CD4-positive, alpha-beta T cell (primary cell): ENCODE data around the gene PLA2G4B. TPM values are rescaled to one million over a fixed set of nuclear protein-coding genes. Genes with fewer than 3 reads are reported as not detected.

Source experiments
- ATAC-seq: fragments of 200-7000 bp; cut with Tn5 transposase; one replicate; pipeline ENCODE4 v1.10.0; 2022; ENCODE audit warnings: mild to moderate bottlenecking; ENCODE audit not compliant: poor library complexity
- CTCF ChIA-PET: fragments of 350-600 bp; sonication (Branson Sonifier 250); formaldehyde crosslinking; loops from one replicate; lab custom pipeline; 2021; ENCODE audit warnings: antibody characterized with exemption, inconsistent platforms; lab: Charles Lee
- POLR2A ChIA-PET: fragments of 350-600 bp; sonication (Branson Sonifier 250); formaldehyde crosslinking; loops from one replicate; lab custom pipeline; 2021; ENCODE audit warnings: antibody characterized with exemption, inconsistent platforms; lab: Charles Lee
- DNase-seq, 14 experiments: peaks; one replicate each; pipeline ENCODE4 v3.0.0-alpha.2; 2013 to 2020; ENCODE audit warnings: mixed read lengths in 2 of 14
- H3K27ac ChIP-seq, 2 donors: one replicate each; pipeline versions ENCODE4 v1.5.1 to v1.7.0; 2013; ENCODE audit warnings: low read length in 2 of 2, low read depth in 1 of 2, mild to moderate bottlenecking in 1 of 2
- H3K27me3 ChIP-seq, 2 experiments: 1 replicate in 1 of 2; 2 replicates in 1 of 2; pipeline versions ENCODE4 v1.6.1 to v1.7.0; 2013; ENCODE audit warnings: low read length in 2 of 2, control low read depth in 1 of 2, mild to moderate bottlenecking in 1 of 2, moderate library complexity in 1 of 2; ENCODE audit not compliant: insufficient read depth in 2 of 2, control insufficient read depth in 1 of 2
- H3K36me3 ChIP-seq: one replicate; pipeline ENCODE4 v1.6.1; 2013; ENCODE audit warnings: low read length, control low read depth; ENCODE audit not compliant: insufficient read depth
- H3K4me1 ChIP-seq: one replicate; pipeline ENCODE4 v1.6.1; 2013; ENCODE audit warnings: low read length, control low read depth; ENCODE audit not compliant: insufficient read depth
- H3K4me3 ChIP-seq: one replicate; pipeline ENCODE4 v1.5.1; 2013; ENCODE audit warnings: mild to moderate bottlenecking, low read length, moderate library complexity
- H3K9me3 ChIP-seq, 2 experiments: 1 replicate in 1 of 2; 2 replicates in 1 of 2; pipeline versions ENCODE4 v1.6.1 to v1.7.0; 2013; ENCODE audit warnings: low read length in 2 of 2, mild to moderate bottlenecking in 2 of 2, control low read depth in 1 of 2, moderate library complexity in 1 of 2; ENCODE audit not compliant: control insufficient read depth in 1 of 2, insufficient read depth in 1 of 2
- H3K27ac Mint-ChIP-seq: one replicate; pipeline ENCODE4 v1.8.0; 2020; ENCODE audit warnings: mixed read lengths
- H3K27me3 Mint-ChIP-seq: one replicate; pipeline ENCODE4 v1.8.0; 2021; ENCODE audit warnings: mixed read lengths
- H3K36me3 Mint-ChIP-seq: one replicate; pipeline ENCODE4 v1.8.0; 2021; ENCODE audit warnings: low read depth, mixed read lengths
- H3K4me1 Mint-ChIP-seq: one replicate; pipeline ENCODE4 v1.8.0; 2021; ENCODE audit warnings: low read depth, mixed read lengths
- H3K4me3 Mint-ChIP-seq: one replicate; pipeline ENCODE4 v1.8.0; 2020; ENCODE audit warnings: mild to moderate bottlenecking, mixed read lengths
- H3K9me3 Mint-ChIP-seq: one replicate; pipeline ENCODE4 v1.8.0; 2020; ENCODE audit warnings: mixed read lengths
- CTCF ChIP-seq: fragments of 200-600 bp; IDR thresholded peaks from one replicate; pipeline ENCODE4 v1.8.0; 2022; ENCODE audit warnings: antibody characterized with exemption, mild to moderate bottlenecking
- intact Hi-C, 2 experiments: fragments of 100-400 bp; cut with DNase I in 1 of 2; cut with micrococcal nuclease in 1 of 2; formaldehyde crosslinking; loops; one replicate each; pipeline versions ENCODE4 v1.15.1 to v1.9.0; 2023 to 2025; cut with DNase I, micrococcal nuclease
- microRNA-seq: library from miRNA; unstranded; fragments of <30 nt; microRNA quantifications from one replicate; pipeline ENCODE4 v1.2.0, GENCODE V29; 2021; ENCODE audit warnings: borderline microRNAs expressed, borderline replicate concordance
- total RNA-seq, 174 experiments: library from RNA in 2 of 174; stranded (reverse) in 2 of 174; gene quantifications; one replicate each; pipeline ENCODE4 v1.2.3 and lab custom pipeline; 2021 to 2026

Gene PLA2G4B
- total RNA-seq, 2 experiments from 2014 or later: 33.7 to 34.6 TPM

- Mint-ChIP-seq H3K36me3 (peaks cover 32% of the 10 kb centered on the region), H3K27me3 (no peaks in the 10 kb centered on the region), H3K27ac (peak overlapping the region; percentile 100), H3K4me1 (peaks cover 58% of the 10 kb centered on the region), H3K9me3 (no peaks in the 10 kb centered on the region), H3K4me3 (peak overlapping the region; percentile 45)
- Histone ChIP-seq H3K27me3 (no peaks in the 10 kb centered on the region), H3K4me1 (peaks cover 52% of the 10 kb centered on the region), H3K36me3 (peaks cover 13% of the 10 kb centered on the region), H3K4me3 (no peak overlapping the region), H3K27ac (peak overlapping the region; percentile 85 to 92), H3K9me3 (no peaks in the 10 kb centered on the region)
- ChIA-PET CTCF (interaction anchor here (1.9 to 2.7 kb wide), 3 partner anchors 8 to 122 kb away, joined by 18 to 39 read pairs (median 24); partner anchors contain the start of gene MAPKBP1), POLR2A (interaction anchor here (1.1 to 2.3 kb wide), 6 partner anchors 8 to 275 kb away, joined by 3 to 24 read pairs (median 7); partner anchors contain the start of genes EHD4 and MGA)
- ATAC-seq: no peak
- DNase-seq: no peak
- intact Hi-C loops: loop anchor here (2.0 to 5.0 kb wide), 4 partner anchors 41 to 121 kb away; partner anchors contain the start of genes JMJD7 (in 1 of the 2) and MAPKBP1 (in 1 of the 2)
- no peak for TF ChIP-seq CTCF
These were observed 57.3 kb downstream of the PLA2G4B start for GRCh38 chr15:41895957-41896356.

- H3K27me3 Mint-ChIP-seq: no peaks in the 10 kb centered on the region
- no peaks in the 10 kb centered on the region for H3K9me3 Mint-ChIP-seq
- H3K36me3 Mint-ChIP-seq: peaks cover 38% of the 10 kb centered on the region
- POLR2A ChIA-PET: interaction anchor here (1.4 kb wide), 1 partner anchor 236 kb away, joined by 3 read pairs; the partner anchor contains the start of gene MGA
- no peak for TF ChIP-seq CTCF
- intact Hi-C loops: loop anchor here in 1 of 2 experiments (5.0 kb wide), 1 partner anchor 41 kb away; no protein-coding TSS in a partner anchor
- H3K4me3 Mint-ChIP-seq: no peak overlapping the region
- peak overlapping the region; percentile 100 for H3K27ac Mint-ChIP-seq
- Histone ChIP-seq H3K4me1 (peaks cover 51% of the 10 kb centered on the region), H3K4me3 (no peak overlapping the region), H3K27me3 (no peaks in the 10 kb centered on the region), H3K9me3 (no peaks in the 10 kb centered on the region), H3K27ac (peak overlapping the region; percentile 85 to 92), H3K36me3 (peaks cover 14% of the 10 kb centered on the region)
- DNase-seq (no peak), ATAC-seq (no peak)
- CTCF ChIA-PET: interaction anchor here (1.3 to 2.7 kb wide), 3 partner anchors 7 to 123 kb away, joined by 4 to 39 read pairs (median 24); no protein-coding TSS in a partner anchor
- H3K4me1 Mint-ChIP-seq: peaks cover 57% of the 10 kb centered on the region
These were observed 57.9 kb downstream of the PLA2G4B start for GRCh38 chr15:41896566-41896965.

- no peak for TF ChIP-seq CTCF
- Mint-ChIP-seq H3K27me3 (no peaks in the 10 kb centered on the region), H3K4me1 (peaks cover 49% of the 10 kb centered on the region), H3K27ac (peak overlapping the region; percentile 100), H3K36me3 (peaks cover 39% of the 10 kb centered on the region), H3K9me3 (no peaks in the 10 kb centered on the region), H3K4me3 (no peak overlapping the region)
- no peak overlapping the region for H3K4me3 ChIP-seq
- no peak for ATAC-seq
- H3K9me3 ChIP-seq: no peaks in the 10 kb centered on the region
- H3K4me1 ChIP-seq: peaks cover 43% of the 10 kb centered on the region
- peak overlapping the region in 1 of 2 donors; percentile 92 for H3K27ac ChIP-seq
- peaks cover 15% of the 10 kb centered on the region for H3K36me3 ChIP-seq
- POLR2A ChIA-PET: interaction anchor here (1.4 kb wide), 1 partner anchor 237 kb away, joined by 3 read pairs; the partner anchor contains the start of gene MGA
- CTCF ChIA-PET: interaction anchor here (1.3 kb wide), 1 partner anchor 124 kb away, joined by 4 read pairs; no protein-coding TSS in a partner anchor
- DNase-seq: no peak
- no peaks in the 10 kb centered on the region for H3K27me3 ChIP-seq
- intact Hi-C loops: loop anchor here in 1 of 2 experiments (5.0 kb wide), 1 partner anchor 40 kb away; no protein-coding TSS in a partner anchor
These were observed 58.7 kb downstream of the PLA2G4B start for GRCh38 chr15:41897363-41897799.

Small RNA genes lying within 50 kb of the gene (microRNA-seq; reads per million reads assigned to microRNA genes)
- gene MIR4310: not detected

Other genes with a start within 250 kb of the PLA2G4B start
- 10 to 100 TPM; 31.0 to 33.9 TPM for gene MGA, start 178.4 kb upstream of the PLA2G4B start, total RNA-seq
- 10 to 100 TPM; 26.0 to 30.0 TPM for gene MAPKBP1, start 64.4 kb upstream of the PLA2G4B start, total RNA-seq
- gene JMJD7, start 10.8 kb upstream of the PLA2G4B start, total RNA-seq: 10 to 100 TPM; 35.6 to 38.4 TPM
- 1 to 10 TPM; 2.2 to 2.3 TPM for gene SPTBN5, start 55.2 kb downstream of the PLA2G4B start, total RNA-seq
- 10 to 100 TPM; 39.8 to 40.5 TPM for gene EHD4, start 133.7 kb downstream of the PLA2G4B start, total RNA-seq
- gene PLA2G4E, start 182.2 kb downstream of the PLA2G4B start, total RNA-seq: not detected